ENCODE results near the gene GHR. TPM values are rescaled to one million over a fixed set of nuclear protein-coding genes. Genes with fewer than 3 reads are reported as not detected.
A peak's percentile ranks its signal among the peaks of the same experiment; 100 is the strongest.

The GHR gene
- 1 to 10 TPM; 3.7 to 4.7 TPM for total RNA-seq
- 3.3 TPM for polyA plus RNA-seq (ENCODE audit: insufficient read depth, low read depth, low replicate concordance)
- long read RNA-seq, donor 1, full-length matches to known transcripts: 3 of 25 reads
- long read RNA-seq, donor 1, partial matches to known transcripts: 22 of 25 reads
- long read RNA-seq, donor 1, other reads (novel, unspliced or antisense): 0 of 25 reads
- long read RNA-seq, donor 2, full-length matches to known transcripts: 2 of 2 reads
- long read RNA-seq, donor 2, partial matches to known transcripts: 0 of 2 reads
- long read RNA-seq, donor 2, other reads (novel, unspliced or antisense): 0 of 2 reads

DNA sequence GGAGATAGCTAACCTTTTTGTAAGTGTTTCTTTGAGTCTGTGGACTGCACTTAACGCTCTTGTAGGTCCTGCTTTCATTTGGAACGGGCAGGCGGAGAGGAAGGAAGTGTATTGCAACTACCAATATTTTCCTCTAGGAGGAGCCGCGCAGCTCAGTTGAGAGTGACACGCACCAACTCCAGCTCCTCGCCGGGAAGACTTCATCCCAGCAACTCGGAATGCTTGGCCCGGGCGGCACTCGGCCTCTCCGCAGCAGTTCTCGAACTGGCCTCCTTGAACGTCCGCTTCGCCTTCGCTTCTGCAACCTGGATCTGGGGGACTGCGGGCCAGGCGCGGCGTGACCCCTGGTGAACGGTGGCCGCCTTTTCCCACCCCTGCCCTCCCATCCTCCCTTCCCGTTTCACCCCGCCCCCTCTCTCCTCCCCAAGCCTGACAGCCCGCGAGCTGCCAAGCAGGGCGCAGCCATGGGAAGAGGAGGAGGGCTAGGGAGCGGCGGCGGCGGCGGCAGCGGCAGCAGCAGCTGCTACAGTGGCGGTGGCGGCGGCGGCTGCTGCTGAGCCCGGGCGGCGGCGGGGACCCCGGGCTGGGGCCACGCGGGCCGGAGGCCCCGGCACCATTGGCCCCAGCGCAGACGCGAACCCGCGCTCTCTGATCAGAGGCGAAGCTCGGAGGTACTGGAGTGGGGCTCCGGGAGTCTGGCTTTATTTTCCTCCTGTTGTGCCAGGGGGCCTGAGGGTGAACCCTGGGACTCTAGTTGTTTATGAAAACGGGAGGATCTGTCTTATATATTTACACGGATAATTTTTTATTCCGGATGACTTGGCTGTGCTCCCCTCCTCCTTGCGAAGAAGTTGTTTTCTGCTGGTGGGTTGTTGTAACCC lies at the start of gene GHR:
Gene GHR (plus strand): TSS at position 155 of the 881 bp plus-strand sequence. CDS start 142,436 bp downstream, outside the sequence.
- Histone ChIP-seq H3K27ac (peak within 1 kb of the TSS; percentile 78 to 82), H3K4me3 (peak within 1 kb of the TSS; percentile 72 to 74), H3K9me3 (no peaks in the 10 kb centered on the region), H3K36me3 (ENCODE audit: low read depth, missing control alignments) (no peaks in the 10 kb centered on the region), H3K4me1 (peaks cover 9% of the 10 kb centered on the region), H3K27me3 (no peaks in the 10 kb centered on the region)
- intact Hi-C loops (cut with DNase I; ENCODE audit: low total_unique reads): no loop called here
- TF ChIP-seq POLR2A (IDR thresholded peaks at IDR 0.05): no peak
- TF ChIP-seq, protein P1, sequence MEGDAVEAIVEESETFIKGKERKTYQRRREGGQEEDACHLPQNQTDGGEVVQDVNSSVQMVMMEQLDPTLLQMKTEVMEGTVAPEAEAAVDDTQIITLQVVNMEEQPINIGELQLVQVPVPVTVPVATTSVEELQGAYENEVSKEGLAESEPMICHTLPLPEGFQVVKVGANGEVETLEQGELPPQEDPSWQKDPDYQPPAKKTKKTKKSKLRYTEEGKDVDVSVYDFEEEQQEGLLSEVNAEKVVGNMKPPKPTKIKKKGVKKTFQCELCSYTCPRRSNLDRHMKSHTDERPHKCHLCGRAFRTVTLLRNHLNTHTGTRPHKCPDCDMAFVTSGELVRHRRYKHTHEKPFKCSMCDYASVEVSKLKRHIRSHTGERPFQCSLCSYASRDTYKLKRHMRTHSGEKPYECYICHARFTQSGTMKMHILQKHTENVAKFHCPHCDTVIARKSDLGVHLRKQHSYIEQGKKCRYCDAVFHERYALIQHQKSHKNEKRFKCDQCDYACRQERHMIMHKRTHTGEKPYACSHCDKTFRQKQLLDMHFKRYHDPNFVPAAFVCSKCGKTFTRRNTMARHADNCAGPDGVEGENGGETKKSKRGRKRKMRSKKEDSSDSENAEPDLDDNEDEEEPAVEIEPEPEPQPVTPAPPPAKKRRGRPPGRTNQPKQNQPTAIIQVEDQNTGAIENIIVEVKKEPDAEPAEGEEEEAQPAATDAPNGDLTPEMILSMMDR (IDR thresholded peaks at IDR 0.05): peak; percentile 70 to 75 (median 75)
- WGBS, 2 donors: 0% methylated on average over 19 to 60 of the region's 60 CpGs
- DNase-seq: peak; percentile 92

GRCh38 chr5:42374679-42375273 lies 48.5 kb upstream of the GHR start:
- no peak overlapping the region for H3K27ac ChIP-seq
- H3K36me3 ChIP-seq (ENCODE audit: low read depth, missing control alignments): no peaks in the 10 kb centered on the region
- H3K4me3 ChIP-seq: no peak overlapping the region
- 68 to 77% methylated on average over 5 of the region's 5 CpGs for WGBS, 2 donors
- intact Hi-C loops (cut with DNase I; ENCODE audit: low total_unique reads): no loop called here
- H3K4me1 ChIP-seq: no peaks in the 10 kb centered on the region
- H3K27me3 ChIP-seq: no peaks in the 10 kb centered on the region
- H3K9me3 ChIP-seq: peaks cover 3% of the 10 kb centered on the region
- no peak for TF ChIP-seq POLR2A (IDR thresholded peaks at IDR 0.05)
- TF ChIP-seq, protein P1 (IDR thresholded peaks at IDR 0.05): no peak
- DNase-seq: no peak

DNA sequence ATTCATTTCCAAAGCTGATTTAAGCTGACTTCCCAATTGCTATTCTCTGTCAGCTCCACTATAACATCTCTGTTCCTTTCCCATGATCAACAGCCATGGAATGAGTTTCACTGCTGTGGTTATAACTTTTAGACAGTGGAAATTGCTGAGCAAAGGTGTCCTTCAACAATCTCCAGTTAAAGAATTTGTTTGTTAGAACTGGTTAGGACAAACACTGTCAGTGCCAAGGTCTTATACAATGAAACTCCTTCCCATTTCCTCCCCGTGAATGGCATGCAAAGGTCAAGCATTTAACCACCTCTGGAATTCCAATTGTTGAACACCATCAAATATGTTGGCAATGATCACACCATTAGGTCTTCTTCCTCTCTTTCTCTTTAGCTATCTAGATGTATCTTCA lies 45.7 kb upstream of the GHR start:
- no peaks in the 10 kb centered on the region for H3K36me3 ChIP-seq (ENCODE audit: low read depth, missing control alignments)
- H3K27me3 ChIP-seq: no peaks in the 10 kb centered on the region
- H3K4me3 ChIP-seq: no peak overlapping the region
- H3K9me3 ChIP-seq: peaks cover 3% of the 10 kb centered on the region
- H3K27ac ChIP-seq: no peak overlapping the region
- DNase-seq: no peak
- intact Hi-C loops (cut with DNase I; ENCODE audit: low total_unique reads): no loop called here
- no peaks in the 10 kb centered on the region for H3K4me1 ChIP-seq
- 18 to 24% methylated on average over 1 of the region's 1 CpG for WGBS, 2 donors
- TF ChIP-seq, protein P1 (IDR thresholded peaks at IDR 0.05): no peak
- TF ChIP-seq POLR2A (IDR thresholded peaks at IDR 0.05): no peak

GRCh38 chr5:42381973-42382372 lies 41.3 kb upstream of the GHR start:
- 93 to 100% methylated on average over 2 of the region's 2 CpGs for WGBS, 2 donors
- Histone ChIP-seq H3K4me1 (no peaks in the 10 kb centered on the region), H3K27ac (no peak overlapping the region), H3K36me3 (ENCODE audit: low read depth, missing control alignments) (no peaks in the 10 kb centered on the region), H3K4me3 (no peak overlapping the region), H3K9me3 (no peaks in the 10 kb centered on the region), H3K27me3 (no peaks in the 10 kb centered on the region)
- TF ChIP-seq, protein P1 (IDR thresholded peaks at IDR 0.05): no peak
- no peak for TF ChIP-seq POLR2A (IDR thresholded peaks at IDR 0.05)
- intact Hi-C loops (cut with DNase I; ENCODE audit: low total_unique reads): no loop called here
- no peak for DNase-seq
